HepG2 (cell line): ENCODE data around the gene CCNQ. TPM values are rescaled to one million over a fixed set of nuclear protein-coding genes. Genes with fewer than 3 reads are reported as not detected.

Experiments
- ARNT2 ChIP-seq: sonication (generic); formaldehyde crosslinking; IDR thresholded peaks from 2 replicates; pipeline ENCODE4 v1.8.0; 2022; ENCODE audit warnings: mild to moderate bottlenecking, low read depth, missing genetic modification reagents, moderate library complexity
- HDAC2 ChIP-seq: sonication (generic); formaldehyde crosslinking; IDR thresholded peaks from 2 replicates; pipeline ENCODE4 v1.4.0; 2020; ENCODE audit warnings: missing genetic modification reagents
- KDM5B ChIP-seq: sonication (generic); formaldehyde crosslinking; IDR thresholded peaks from 2 replicates; pipeline ENCODE4 v1.4.0; 2020; ENCODE audit warnings: missing genetic modification reagents, mild to moderate bottlenecking, borderline replicate concordance
- NFE2L2 ChIP-seq: fragments of 150-350 bp; IDR thresholded peaks from 2 replicates; pipeline ENCODE4 v1.6.1; 2014; ENCODE audit warnings: low read length
- NRL ChIP-seq: sonication (generic); formaldehyde crosslinking; IDR thresholded peaks from 2 replicates; pipeline ENCODE4 v1.5.0; 2020; ENCODE audit warnings: missing genetic modification reagents, mild to moderate bottlenecking, moderate library complexity, borderline replicate concordance
- SP2 ChIP-seq: sonication (generic); formaldehyde crosslinking; IDR thresholded peaks from 2 replicates; pipeline ENCODE4 v1.5.1; 2020; ENCODE audit warnings: mild to moderate bottlenecking, missing genetic modification reagents
- TEAD3 ChIP-seq: optimal IDR thresholded peaks from 2 replicates; pipeline ENCODE3; 2016; ENCODE audit warnings: borderline replicate concordance
- ZNF841 ChIP-seq: sonication (generic); formaldehyde crosslinking; IDR thresholded peaks from 2 replicates; pipeline ENCODE4 v1.8.1; 2023; ENCODE audit warnings: missing genetic modification reagents, borderline replicate concordance
- ZNF878 ChIP-seq: sonication (generic); formaldehyde crosslinking; IDR thresholded peaks from 2 replicates; pipeline ENCODE4 v1.8.1; 2023; ENCODE audit warnings: mild to moderate bottlenecking, missing genetic modification reagents, moderate library complexity
- polyA plus RNA-seq, 8 experiments: library from polyadenylated mRNA; depleted of rRNA in 3 of 8; stranded (reverse) in 7 of 8; unstranded in 1 of 8; fragments of >200 nt; fragmentation: Illumina TruSeq in 4 of 8; extraction: Trizol in 4 of 8; gene quantifications; 2 replicates each; pipeline versions ENCODE4 v1.2.1 to v1.2.3, GENCODE V29; 2011 to 2016; ENCODE audit warnings: low read depth in 4 of 8, missing spikeins in 1 of 8, mixed read lengths in 1 of 8; ENCODE audit not compliant: insufficient read depth in 1 of 8
- total RNA-seq, 5 experiments: library from RNA; depleted of rRNA; stranded (reverse); fragments of >200 nt; fragmentation: Illumina TruSeq; extraction: Trizol; gene quantifications; 2 replicates each; pipeline ENCODE4 v1.2.3, GENCODE V29; 2016; ENCODE audit warnings: low read depth in 1 of 5
- TF ChIP-seq, protein P1 (sequence below): sonication (generic); formaldehyde crosslinking; IDR thresholded peaks from 2 replicates; pipeline ENCODE4 v1.4.0; 2020; ENCODE audit warnings: mild to moderate bottlenecking, missing genetic modification reagents
- TF ChIP-seq, protein P2 (sequence below): sonication (generic); formaldehyde crosslinking; IDR thresholded peaks from 2 replicates; pipeline ENCODE4 v1.4.0; 2020; ENCODE audit warnings: missing genetic modification reagents, borderline replicate concordance
- TF ChIP-seq, protein P3 (sequence below): sonication (generic); formaldehyde crosslinking; IDR thresholded peaks from 2 replicates; pipeline ENCODE4 v1.5.1; 2020; ENCODE audit warnings: mild to moderate bottlenecking, missing genetic modification reagents, moderate library complexity

The CCNQ gene
- total and polyA plus RNA-seq, 2 of the 13 experiments (the other 11 are each of a cell fraction or from before 2014, with no cell fraction given), result 15.0 to 25.5 TPM

DNA sequence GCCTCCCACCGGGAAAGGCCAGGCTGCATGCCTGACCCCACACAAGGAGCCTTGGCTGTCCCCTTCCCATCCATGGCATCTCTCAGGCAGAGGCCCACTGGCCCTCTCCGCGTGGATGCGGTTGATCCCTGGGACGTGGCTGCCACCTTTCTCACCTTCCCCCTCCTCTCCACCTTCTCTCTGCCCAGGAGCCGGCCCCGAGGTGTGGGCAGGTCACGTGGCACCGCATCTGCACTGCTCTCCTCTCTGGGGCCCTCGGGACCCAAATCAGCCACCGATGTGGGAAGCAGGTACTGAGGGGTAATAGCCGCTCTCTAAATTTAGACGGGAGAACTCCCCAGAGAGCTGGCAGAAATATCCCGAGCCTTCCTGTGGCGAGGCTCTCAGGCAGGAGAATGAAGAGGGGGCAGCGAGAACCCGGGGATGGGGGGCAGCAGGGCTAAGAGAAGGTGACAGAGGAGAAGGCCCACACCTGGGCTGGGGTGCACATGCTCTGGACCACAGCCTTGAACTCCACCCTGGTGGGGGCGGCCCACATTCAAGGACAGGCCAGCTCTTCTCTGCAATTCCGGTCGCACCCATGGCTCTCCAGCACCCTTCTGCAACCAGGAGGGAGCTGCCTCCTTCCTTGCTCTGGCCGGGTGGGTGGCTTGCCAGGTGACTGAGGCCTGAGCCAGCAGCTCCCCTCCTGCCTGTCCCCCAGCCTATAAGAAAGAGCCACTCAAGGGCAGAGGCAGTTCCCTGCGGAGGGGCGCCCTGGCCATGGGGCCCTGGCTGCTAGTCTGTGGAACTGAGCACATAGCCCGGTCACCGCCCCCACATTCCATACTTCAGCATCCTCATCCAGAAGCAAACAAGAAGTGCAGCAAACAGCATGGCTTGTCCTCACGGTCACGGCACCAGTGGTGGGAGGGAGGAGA is 38.4 kb upstream of the CCNQ start (continued):
- TF ChIP-seq, protein P1, sequence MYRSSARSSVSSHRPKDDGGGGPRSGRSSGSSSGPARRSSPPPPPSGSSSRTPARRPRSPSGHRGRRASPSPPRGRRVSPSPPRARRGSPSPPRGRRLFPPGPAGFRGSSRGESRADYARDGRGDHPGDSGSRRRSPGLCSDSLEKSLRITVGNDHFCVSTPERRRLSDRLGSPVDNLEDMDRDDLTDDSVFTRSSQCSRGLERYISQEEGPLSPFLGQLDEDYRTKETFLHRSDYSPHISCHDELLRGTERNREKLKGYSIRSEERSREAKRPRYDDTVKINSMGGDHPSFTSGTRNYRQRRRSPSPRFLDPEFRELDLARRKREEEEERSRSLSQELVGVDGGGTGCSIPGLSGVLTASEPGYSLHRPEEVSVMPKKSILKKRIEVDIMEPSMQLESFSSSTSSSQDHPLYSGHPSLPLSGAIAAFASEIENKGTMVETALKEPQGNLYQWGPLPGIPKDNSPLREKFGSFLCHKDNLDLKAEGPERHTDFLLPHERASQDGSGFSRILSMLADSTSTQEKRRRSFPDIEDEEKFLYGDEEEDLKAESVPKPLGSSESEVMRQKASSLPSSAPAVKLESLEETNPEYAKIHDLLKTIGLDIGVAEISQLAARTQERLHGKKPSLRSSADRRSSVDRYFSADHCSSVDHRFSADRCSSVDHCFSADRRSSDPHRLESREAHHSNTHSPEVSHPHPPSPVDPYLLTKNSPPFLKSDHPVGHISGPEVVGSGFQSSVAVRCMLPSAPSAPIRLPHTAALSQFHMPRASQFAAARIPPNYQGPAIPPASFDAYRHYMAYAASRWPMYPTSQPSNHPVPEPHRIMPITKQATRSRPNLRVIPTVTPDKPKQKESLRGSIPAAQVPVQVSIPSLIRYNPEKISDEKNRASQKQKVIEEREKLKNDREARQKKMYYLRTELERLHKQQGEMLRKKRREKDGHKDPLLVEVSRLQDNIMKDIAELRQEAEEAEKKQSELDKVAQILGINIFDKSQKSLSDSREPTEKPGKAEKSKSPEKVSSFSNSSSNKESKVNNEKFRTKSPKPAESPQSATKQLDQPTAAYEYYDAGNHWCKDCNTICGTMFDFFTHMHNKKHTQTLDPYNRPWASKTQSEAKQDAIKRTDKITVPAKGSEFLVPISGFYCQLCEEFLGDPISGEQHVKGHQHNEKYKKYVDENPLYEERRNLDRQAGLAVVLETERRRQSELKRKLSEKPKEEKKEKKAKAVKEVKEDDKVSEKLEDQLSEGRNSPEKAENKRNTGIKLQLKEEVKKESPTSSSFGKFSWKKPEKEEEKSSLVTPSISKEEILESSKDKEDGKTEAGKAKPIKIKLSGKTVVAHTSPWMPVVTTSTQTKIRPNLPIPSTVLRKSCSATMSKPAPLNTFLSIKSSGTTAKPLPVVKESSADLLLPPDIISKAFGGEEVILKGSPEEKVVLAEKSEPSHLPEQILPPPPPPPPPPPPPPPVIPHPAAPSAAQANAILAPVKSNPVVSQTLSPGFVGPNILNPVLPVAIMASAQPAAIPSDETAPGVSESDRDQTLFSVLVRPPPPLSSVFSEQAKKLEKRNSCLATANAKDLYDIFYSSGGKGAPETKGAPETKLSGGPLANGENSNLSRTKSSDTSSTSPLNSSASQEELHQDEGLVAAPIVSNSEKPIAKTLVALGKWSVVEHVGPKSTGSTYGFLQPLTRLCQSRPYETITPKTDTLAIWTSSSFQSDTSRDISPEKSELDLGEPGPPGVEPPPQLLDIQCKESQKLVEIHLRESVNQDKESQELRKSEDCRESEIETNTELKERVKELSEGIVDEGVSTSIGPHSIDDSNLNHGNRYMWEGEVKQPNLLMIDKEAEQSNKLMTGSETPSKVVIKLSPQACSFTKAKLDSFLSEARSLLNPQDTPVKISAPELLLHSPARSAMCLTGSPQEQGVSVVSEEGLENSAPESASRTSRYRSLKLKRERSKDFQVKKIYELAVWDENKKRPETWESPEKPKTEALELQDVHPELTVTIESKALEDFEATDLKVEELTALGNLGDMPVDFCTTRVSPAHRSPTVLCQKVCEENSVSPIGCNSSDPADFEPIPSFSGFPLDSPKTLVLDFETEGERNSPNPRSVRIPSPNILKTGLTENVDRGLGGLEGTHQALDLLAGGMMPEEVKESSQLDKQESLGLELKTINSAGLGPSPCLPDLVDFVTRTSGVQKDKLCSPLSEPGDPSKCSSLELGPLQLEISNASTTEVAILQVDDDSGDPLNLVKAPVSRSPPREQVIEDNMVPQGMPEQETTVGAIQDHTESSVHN (CRISPR knock-in tag), result 0 out of 2 replicates have a peak, but pooled peaks have one; percentile 32
- TF ChIP-seq, protein P2, sequence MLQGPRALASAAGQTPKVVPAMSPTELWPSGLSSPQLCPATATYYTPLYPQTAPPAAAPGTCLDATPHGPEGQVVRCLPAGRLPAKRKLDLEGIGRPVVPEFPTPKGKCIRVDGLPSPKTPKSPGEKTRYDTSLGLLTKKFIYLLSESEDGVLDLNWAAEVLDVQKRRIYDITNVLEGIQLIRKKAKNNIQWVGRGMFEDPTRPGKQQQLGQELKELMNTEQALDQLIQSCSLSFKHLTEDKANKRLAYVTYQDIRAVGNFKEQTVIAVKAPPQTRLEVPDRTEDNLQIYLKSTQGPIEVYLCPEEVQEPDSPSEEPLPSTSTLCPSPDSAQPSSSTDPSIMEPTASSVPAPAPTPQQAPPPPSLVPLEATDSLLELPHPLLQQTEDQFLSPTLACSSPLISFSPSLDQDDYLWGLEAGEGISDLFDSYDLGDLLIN (CRISPR knock-in tag), result no peak
- TF ChIP-seq NFE2L2, result no peak
- peak; percentile 25; the same call in 1 of the 2 replicates for TF ChIP-seq KDM5B (CRISPR knock-in tag)
- no peak for TF ChIP-seq ARNT2 (CRISPR knock-in tag)
- TF ChIP-seq TEAD3 (CRISPR knock-in tag), result peak; percentile 85
- TF ChIP-seq, protein P3, sequence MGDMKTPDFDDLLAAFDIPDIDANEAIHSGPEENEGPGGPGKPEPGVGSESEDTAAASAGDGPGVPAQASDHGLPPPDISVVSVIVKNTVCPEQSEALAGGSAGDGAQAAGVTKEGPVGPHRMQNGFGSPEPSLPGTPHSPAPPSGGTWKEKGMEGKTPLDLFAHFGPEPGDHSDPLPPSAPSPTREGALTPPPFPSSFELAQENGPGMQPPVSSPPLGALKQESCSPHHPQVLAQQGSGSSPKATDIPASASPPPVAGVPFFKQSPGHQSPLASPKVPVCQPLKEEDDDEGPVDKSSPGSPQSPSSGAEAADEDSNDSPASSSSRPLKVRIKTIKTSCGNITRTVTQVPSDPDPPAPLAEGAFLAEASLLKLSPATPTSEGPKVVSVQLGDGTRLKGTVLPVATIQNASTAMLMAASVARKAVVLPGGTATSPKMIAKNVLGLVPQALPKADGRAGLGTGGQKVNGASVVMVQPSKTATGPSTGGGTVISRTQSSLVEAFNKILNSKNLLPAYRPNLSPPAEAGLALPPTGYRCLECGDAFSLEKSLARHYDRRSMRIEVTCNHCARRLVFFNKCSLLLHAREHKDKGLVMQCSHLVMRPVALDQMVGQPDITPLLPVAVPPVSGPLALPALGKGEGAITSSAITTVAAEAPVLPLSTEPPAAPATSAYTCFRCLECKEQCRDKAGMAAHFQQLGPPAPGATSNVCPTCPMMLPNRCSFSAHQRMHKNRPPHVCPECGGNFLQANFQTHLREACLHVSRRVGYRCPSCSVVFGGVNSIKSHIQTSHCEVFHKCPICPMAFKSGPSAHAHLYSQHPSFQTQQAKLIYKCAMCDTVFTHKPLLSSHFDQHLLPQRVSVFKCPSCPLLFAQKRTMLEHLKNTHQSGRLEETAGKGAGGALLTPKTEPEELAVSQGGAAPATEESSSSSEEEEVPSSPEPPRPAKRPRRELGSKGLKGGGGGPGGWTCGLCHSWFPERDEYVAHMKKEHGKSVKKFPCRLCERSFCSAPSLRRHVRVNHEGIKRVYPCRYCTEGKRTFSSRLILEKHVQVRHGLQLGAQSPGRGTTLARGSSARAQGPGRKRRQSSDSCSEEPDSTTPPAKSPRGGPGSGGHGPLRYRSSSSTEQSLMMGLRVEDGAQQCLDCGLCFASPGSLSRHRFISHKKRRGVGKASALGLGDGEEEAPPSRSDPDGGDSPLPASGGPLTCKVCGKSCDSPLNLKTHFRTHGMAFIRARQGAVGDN (CRISPR knock-in tag), result peak; percentile 93
- peak; percentile 38; the same call in 1 of the 2 replicates for TF ChIP-seq HDAC2 (CRISPR knock-in tag)
- no peak for TF ChIP-seq SP2 (CRISPR knock-in tag)
- no peak for TF ChIP-seq ZNF878 (CRISPR knock-in tag)
- 0 out of 2 replicates have a peak, but pooled peaks have one; percentile 28 for TF ChIP-seq NRL (CRISPR knock-in tag)
- TF ChIP-seq ZNF841 (CRISPR knock-in tag), result no peak
